GM18861 (cell line): ENCODE measurements around the gene KISS1R.

Experiments
- ATAC-seq: cut with Tn5 transposase; IDR thresholded peaks from one replicate; pipeline ENCODE4 v1.9.1; 2021; ENCODE audit not compliant: unreplicated experiment

KISS1R gene

DNA sequence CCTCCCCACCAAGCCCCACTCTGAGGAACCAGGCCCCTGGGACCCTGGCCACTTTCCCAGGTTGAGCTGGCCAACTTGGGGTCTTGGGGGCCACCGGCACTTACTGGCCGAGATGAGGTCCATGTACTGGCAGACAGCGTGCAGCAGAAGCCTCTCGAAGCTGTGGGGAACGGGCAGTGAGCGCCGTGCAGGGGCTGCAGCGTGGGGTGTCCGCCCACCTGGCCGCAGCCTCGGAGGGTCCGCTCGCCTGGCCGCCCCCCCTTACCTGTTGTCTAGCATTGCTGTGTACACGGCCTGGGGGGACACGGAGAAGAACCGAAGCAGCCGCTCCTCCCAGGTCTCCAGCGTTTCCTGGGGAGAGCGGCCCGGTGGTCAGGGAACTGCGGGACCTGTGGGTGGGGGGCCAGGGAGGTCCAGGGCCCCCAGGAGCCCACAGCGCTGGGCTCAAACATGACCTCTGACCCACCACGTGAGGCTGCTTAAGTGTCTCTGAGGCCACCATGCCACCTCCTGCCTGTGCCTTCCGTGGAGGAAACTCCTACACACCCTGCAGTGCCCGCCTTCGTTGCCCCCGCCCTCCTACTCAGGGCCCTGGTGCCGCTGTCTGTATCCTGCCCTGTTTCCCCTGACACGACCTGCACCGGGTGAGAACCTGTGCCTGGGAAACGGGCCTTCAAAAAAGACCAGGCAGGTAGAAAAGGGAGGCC, 17.6 kb upstream of the KISS1R start:
- ATAC-seq = no peak

DNA sequence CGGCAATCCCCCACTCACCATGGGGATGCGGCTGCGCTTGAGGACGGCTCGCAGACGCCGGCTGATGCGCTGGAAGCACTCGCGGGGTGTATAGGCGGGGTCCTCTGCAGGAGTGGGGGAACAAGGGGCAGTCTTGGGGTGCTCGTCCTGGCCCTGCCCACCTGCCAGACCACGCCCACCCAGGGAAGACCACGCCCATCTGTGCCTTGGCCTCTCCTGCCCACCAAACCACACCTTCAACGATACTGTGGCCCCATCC, 17.2 kb upstream of the KISS1R start:
- no peak for ATAC-seq

DNA sequence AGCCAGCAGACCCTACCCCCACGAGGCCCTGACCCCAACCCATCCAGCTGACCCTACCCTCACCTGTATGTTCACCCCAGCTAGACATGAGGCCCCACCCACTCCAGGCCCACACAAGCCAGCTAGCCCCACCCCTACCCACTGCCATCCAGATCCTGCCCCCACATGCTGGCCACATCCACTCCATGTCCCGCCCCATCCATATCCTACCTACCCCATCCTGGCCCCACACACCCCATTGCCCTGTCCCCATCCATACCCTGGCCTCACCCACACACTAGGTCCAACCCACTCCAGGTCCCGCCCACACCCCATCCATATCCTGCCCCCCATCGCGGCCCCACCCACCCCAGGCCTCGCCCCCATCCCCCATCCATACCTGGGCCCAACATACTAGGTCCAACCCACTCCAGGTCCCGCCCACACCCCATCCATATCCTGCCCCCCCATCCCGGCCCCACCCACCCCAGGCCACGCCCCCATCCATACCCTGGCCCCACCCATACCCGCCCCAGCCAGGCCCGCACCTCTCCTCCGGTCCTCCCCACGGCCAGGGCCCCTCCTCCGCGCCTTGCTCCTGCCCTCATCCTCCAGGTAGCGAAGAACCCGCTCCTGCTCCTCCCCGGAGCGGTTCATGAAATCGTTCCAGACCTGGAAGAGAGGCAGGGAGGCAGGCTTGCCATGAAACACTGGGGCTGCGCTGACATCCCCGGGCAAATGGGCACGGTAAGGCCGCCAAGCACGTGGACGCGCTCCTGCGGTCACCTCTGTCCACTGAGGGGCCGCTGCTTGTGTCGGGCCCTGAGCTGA, 16.6 kb upstream of the KISS1R start:
- ATAC-seq = no peak

DNA sequence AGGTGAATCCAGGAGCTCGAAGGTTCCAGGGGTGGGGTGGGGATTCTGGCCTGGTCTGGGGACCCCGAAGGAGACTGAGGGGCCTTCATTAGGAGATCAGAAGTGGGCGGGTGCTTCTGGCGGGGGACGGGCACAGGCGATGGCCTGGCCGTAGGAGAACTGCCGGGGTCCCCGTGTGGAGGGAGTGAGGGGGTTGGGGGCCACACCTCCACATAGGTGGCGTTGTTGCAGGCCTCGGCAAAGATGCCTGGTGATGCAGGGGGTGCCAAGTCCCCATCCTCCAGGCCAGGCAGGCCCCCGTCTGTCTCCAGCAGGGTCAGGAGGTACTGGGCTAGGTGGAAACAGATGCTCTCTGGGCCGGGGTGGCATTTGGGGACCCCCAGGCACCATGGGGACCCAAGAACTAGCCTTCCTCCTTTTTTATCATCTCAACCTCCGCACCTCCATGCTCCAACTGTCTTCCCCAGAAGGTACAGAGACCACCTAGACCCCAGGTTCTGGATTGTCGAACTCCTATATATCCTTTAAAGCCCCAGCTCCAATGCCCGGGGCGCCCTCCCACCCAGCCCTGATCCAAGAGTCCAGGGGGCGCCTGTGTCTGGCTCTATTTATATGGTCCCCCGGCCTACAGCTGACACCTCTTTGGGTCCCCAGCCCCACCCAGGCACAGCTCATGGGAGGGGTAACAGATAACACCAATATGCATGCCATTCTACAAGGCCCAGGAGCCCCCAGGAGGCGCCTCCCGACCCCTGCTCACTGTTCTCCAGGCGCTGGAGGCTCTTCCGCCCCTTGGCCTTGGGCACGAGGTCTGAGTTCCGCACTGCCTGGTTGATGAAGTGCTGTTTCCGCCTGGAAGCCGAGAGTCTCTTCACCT, 15.7 kb upstream of the KISS1R start:
- ATAC-seq = no peak

DNA sequence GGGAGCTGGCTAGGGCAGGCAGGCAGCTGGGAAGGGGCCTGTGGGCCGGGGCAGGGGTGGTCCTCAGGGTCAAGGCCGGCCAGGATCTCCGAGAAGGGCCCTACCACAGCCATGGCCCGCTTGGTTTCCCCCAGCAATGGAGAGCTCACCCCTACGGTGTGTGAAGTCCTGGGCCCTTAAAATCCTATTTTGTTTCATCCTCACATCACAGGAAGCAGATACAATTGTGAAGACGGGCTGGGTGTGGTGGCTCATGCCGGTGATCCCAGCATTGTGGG, 15.1 kb upstream of the KISS1R start:
- ATAC-seq = no peak

DNA sequence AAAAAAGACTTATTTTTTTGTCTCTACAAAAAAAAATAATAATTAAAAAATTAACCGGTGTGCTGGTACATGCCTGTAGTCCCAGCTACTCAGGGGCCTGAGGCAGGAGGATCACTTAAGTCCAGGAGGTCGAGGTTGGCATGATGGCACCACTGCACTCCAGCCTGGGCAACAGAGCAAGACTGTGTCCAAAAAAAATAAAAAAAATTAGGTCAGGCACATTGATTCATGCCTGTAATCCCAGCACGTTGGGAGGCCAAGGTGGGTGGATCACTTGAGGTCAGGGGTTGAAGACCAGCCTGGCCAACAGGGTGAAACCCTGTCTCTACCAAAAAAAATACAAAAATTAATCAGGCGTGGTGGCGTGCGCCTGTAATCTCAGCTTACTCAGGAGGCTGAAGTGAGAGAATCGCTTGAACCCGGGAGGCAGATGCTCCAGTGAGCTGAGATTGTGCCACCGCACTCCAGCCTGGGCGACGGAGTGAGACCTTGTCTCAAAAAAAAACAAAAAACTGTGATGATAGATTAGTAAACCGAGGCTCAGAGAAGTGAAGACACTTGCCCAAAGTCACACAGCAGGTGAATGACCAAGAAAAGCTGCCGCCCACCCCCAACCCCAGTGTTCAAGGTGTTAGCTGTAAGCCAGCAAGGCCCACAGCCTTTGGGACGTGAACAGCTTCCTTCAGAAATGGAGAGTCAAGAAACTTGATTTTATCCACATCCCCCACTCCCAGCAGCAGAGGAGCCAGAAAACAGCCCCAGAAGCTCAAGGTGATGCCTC, 14.5 kb upstream of the KISS1R start:
- no peak for ATAC-seq

DNA sequence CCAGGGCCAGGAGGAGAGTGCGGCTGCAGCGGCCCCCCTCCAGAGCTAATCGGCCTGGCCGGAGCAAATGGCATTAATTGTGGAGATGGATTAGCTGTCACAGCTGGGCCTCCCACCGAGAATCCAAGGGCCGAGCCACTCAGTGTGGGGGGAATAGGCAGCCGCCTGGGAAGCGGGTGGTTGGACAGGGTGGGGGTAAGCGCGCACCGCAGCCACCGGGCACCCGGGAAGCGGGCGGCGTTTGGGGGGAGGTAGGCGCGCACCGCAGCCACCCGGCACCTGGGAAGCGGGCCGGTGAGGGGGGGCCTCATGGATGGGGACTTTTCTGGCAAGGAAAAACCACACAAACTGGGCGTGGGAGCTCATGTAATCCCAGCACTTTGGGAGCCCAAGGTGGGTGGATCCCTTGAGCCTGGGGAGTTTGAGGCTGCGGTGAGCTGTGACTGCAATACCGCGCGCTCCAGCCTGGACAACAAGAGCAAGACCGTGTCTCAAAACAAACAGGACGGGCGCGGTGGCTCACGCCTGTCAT, 13.8 kb upstream of the KISS1R start:
- no peak for ATAC-seq

DNA sequence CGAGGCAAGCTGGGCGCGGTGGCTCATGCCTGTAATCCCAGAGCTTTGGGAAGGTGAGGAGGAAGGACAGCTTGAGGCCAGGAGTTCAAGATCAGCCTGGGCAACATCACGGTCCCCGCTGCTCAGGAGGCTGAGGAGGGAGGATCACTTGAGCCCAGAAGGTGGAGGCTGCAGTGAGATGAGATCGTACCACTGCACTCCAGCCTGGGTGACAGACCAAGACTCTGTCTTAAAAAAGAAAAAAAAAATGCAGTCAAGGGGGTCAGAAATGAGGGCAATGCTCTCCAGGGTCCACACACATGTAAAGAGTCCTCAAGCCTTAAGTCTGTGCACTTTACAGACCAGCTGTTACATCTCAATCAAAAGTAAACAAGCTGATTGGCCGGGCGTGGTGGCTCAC, 12.6 kb upstream of the KISS1R start:
- ATAC-seq = no peak

DNA sequence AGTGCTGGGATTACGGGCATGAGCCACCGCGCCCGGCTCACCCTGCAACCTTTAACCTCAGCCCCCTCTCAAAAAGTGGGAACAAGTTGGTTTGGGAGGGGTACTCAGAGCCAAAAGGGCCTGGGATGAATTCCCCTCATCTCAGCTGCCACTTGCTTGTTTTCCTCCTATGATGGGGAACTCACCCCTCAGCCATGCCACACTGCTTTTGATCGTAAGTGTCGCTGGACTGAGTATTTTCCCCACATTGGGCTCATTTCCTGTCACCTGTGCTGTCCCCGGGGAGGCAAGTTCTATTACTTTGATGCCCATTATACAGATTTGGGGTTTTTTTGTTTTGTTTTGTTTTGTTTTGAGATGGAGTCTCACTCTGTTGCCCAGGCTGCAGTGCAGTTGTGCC, 10.7 kb upstream of the KISS1R start:
- ATAC-seq = no peak

DNA sequence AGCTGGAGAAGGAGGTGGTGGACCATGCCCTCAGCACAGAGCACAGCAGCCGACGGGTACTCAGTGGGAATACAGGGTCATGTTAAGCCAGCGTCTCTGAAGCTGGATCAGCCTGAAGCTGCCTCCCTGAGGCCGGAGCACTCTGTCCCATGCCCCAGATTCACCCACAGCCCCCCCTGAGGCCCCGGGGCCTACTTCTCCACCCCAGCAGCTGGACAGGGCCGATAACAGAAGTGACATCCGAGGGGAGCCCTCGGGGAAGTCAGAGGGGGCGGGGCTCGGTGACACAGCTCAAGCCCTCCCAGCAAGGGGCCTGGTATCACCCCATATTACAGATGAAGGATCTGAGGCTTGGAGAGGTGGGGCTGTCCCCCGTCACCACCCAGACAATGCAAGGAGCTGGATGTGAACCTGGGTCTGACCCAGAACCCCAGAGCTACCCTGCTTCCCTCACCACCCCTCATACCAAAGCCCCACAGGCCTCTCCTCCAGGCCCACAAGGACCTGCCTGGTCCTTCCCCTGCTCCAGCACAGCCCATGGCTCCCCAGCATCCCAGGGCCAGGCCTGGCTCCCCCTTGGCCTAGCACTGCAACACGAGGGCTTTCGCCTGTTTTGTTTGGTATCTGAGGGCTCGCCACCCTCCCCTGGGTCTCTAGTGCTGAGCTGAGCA, 9.8 kb upstream of the KISS1R start:
- ATAC-seq = no peak

DNA sequence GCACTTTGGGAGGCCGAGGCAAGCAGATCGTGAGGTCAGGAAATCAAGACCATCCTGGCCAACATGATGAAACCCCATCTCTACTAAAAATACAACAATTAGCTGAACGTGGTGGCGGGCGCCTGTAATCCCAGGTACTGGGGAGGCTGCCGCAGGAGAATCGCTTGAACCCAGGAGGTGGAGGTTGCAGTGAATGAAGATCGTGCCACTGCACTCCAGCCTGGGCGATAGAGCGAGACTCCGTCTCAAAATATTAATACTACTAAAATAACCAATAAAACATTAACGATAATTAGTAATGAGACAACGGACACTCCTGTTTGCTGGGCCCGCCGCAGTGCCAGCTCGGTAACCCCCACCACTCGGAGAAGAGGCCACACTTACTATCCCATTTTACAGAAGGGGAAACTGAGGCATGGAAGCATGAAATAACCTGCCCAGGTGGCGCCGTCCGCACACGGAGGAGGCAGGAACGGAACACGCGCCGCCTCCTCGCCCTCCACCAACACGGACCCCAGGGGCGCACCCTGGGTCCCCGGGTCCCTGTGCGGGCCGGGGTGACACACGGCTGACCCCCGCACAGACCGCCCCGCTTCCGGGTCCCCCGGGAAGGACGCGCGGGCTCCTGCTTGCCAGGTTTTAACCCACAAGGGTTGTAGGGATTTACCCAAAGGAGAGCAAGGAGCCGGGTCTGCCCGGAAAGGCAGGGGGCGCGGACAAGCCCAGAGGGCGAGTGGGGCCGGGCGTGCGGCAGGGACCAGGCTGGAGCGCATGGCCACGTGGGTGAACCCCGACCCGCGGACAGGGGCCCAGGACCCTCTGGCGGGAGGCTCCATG, 5.7 kb upstream of the KISS1R start:
- no peak for ATAC-seq

DNA sequence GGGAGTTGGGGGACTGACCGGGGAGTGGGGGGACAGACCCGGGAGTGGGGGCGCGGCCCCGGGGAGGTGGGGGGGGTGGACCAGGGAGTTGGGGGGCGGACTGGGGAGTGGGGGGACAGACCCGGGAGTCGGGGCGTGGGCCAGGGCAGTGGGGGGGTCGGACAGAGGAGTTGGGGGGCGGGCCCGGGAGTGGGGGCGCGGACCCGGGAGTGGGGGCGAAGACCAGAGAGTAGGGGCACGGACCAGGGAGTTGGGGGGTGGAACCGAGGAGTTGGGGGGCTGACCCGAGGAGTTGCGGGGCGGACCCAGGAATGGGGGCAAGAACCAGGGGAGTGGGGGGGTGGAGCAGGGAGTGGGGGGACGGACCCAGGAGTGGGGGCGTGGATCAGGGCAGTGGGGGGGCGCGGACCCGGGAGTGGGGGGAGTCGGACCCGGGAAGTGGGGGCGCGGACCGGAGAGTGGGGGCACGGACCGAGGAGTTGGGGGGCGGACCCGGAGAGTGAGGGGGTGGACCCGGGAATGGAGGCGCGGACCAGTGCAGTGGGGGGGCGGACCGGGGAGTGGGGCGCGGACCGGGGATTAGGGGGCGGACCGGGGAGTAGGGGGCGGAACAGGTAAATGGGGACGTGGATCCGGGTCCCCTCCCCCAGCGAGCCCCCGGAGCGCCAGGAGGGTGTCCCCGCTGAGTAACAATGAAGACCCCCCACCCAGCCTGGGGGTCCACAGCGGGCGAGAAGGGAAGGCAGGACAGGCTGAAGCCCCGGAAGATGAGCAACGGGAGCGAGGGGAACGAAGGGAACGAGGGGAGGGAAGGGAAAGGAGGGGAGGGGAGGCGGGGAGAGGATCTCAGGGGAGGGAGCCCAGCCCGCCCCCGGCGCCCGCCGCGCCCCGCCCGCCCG, 4.7 kb upstream of the KISS1R start:
- ATAC-seq = no peak

DNA sequence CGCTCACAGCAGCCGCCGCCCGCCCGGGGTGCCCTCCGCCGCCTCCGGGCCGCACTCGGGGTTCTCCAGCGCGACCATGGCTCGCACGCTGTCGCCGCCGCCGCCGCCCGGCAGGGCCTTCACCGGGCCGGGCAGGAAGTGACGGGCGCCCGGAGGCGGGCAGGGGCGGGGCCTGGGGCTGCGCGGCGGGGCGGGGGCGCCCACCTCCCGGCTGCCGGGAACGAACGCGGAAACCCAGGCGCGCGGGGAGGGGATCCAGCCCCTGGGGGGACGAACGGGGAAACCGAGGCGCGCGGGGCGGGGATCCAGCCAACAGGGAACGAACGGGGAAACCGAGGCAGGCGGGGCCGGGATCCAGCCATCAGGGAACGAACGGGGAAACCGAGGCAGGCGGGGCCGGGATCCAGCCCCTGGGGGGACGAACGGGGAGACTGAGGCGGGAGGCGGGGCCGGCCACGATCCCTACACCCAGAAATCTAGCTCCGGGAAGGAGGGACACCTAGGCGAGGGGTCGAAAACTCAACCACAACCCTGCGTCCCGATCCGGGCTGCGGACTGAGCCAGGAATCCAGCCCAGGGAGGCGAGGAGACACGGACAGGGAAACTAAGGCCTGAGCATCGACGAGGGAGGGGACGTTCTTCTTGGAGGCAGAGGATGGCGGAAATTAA, 3.9 kb upstream of the KISS1R start, which contains the start of gene R3HDM4:
Gene R3HDM4 (minus strand): TSS at position 140 of the 669 bp plus-strand sequence. CDS start 62 bp downstream, at position 78.
- no peak for ATAC-seq

DNA sequence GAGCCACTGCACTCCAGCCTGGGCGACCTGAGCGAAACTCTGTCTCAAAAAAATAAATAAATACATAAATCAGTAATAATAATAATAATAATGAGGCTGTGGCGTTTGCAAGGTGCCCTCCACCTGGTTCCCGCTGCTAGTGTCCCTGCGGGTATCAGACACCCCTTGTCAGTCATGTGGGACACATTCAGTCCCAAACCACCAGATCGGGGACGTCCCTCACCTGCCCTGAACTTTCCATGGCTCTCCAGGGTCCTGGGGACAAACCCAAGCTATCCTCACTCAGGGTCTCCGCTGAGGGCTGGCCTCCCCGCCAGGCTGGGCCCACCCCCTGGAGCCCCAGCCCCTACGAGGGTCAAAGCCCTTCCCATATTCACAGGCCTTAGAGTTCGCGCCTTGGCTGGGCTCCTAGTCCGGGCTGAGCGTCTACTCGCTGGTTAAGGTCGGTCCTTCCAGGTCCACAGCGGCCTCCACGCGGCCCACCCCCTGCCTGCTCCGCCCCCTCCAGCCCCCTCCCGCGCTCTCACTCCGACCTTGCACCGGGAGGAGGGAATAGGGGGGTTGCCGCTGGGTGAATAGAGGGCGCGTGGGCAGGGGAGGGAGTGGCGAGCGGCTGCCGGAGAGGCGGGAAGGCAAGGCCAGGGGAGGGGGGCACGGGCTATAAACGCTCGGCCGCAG, 349 bp upstream of the KISS1R start:
- ATAC-seq = no peak

DNA sequence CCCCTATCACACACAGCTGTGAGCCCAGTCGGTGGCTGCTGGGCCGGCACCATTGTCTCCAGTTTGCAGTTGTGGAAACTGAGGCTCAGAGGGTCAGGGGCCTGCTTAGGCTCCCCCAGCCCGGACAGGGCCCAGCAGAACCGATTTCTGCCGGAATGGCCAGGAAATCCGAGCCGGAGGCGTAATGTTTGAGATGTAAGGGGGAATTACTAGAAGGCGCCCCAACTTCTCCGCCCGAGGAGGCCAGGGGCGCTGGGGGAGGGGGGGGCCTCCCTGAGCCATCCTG, 962 bp downstream of the KISS1R start:
- no peak for ATAC-seq

DNA sequence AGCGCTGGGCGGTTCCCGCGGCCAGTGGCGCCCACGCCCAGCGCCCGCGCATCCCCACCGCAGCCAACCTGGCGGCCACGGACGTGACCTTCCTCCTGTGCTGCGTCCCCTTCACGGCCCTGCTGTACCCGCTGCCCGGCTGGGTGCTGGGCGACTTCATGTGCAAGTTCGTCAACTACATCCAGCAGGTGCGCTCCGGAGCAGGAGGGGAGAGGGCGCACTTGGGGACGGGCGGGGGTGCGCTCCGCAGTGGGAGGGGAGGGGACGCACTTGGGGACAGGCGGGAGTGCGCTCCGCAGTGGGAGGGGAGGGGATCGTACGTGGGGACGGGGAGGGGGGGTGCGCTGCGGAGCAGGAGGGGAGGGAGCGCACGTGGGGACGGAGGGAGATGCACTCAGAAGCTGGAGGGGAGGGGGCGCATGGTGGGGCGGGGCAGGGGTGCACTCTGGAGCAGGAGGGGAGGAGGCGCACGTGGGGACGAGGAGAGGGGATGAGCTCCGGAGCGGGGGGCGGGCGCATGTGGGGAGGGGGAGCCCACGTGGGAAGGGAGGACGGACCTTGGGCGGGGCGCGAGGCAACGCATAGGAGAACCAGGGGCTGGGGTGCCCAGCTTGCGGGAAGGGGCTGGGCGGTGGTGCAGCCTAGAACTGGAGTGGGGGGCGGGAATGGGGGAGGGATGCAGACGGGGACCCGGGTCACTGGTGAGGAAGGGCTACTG, 1.5 kb downstream of the KISS1R start:
- no peak for ATAC-seq
